GM18861 (cell line): Measurements from ENCODE around the gene IFITM2.
"Not testable (repeated sequence)": the region's sequence is repeated elsewhere in the genome, so short reads cannot be mapped to it uniquely, and the experiment has no call there.

Experiments used
- ATAC-seq: cut with Tn5 transposase; IDR thresholded peaks from one replicate; pipeline ENCODE4 v1.9.1; 2021; ENCODE audit not compliant: unreplicated experiment

The IFITM2 gene

DNA sequence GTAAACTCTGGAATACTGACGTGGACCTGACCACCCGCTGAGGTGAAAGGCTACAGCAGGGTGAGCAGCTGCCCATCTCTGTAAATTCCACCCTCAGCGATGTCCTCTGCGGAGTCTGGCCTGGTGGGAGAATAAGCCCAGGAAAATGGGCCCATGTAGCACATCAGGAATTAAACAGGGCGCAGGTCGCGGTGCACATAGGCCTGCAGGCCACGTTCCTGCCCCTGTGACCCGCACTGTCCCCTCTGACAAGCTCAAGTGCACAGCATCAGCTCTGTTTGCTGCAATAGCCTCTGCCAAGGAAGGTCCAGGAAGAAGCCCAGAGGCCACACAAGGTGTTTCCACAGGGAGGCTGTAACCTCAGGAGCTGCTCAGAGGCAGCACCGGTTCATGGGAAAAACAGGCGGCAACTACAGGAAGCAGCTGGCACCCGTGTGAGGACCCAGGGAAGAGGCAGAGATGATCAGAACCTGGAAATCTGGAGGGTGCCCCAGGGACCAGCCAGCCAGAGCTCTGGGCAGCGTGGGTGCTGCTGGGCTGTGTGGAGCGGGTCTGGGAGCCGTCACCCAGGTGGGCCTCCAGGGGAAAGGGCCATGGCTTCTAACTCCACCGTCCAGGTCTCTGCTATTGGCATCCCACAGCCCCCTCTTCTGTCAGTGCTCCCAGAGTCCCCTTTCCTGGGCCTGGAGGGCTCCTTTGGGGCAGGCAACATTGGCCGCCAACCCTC is 808 bp upstream of the IFITM2 start:
- ATAC-seq, result no peak

- not testable (repeated sequence) for ATAC-seq
Measured at GRCh38 chr11:308740-309665, 1.4 kb downstream of the IFITM2 start.

DNA sequence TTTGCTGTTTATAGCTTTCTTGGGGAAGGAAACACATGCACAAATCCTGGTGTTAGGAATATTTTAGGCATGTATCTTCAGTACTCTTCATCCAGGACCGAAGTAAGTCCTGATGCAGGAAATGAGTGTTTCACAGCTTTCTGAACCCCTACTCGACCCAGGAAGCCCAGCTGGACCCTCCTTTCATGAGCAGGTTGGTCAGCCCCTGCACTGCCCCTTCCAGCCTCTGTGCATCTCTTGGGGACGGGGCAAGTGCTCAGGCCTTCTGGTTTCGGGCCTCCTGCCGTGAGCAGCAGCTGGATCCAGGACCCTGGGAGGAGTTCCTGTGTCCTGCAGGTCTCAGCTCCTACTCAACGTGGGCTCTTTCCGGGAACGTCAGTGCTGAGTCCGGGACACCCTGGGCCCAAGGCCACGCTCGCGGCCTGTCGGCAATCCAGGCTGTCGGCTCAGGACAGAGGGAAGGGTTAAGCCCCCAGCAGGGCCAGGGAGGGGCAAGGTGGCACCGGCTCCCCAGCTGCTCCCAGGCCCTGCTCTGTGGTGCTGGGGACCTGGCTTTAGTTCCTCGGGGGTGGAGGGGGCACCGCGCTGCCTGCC is 2.5 kb downstream of the IFITM2 start:
- ATAC-seq, result not testable (repeated sequence)

- not testable (repeated sequence) for ATAC-seq
Measured at GRCh38 chr11:311013-311748, 3.6 kb downstream of the IFITM2 start.

DNA sequence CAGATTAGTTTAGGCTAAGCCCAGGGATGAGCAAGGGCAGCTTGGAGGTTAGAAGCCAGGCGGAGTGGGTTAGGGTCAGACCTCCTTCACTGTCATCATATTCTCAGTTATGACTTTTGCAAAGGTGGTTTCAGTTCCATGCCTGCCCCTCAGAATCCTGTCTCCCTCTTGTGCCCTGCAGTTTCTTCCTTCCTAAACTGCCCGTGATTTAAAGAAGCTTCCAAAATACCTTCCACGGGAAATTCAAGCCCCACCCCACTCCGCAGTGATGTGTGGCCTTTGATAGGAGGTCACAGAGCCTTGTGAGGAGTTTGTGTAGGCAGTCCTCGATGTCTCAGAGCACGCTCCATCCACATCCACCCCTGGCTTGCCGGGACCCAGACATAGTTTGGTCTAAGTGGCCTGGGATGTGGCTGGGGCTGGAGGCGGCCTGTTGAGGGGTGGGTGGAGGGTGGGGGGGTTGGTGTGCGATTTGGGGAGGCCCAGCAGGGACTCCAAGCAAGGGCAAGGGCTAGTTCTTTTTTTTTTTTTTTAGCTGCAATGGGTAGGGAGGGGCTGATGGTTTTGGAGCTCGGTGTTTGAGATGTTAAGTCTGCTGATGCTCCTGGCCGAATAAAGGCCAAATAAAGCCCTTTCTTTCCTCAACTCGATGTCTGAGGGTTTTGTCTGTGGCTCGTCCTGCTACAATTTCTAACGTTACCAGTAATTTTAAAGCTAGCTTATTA is 4.6 kb downstream of the IFITM2 start:
- no peak for ATAC-seq

- ATAC-seq, result no peak
Measured at GRCh38 chr11:313304-313786, 5.7 kb downstream of the IFITM2 start.

- peak; percentile 20 for ATAC-seq
Measured at GRCh38 chr11:313787-314553, 6.4 kb downstream of the IFITM2 start, which contains the start of gene IFITM1. TSS of gene IFITM1 (plus strand) at chr11:314040. CDS start at chr11:314171, 131 bp downstream.

DNA sequence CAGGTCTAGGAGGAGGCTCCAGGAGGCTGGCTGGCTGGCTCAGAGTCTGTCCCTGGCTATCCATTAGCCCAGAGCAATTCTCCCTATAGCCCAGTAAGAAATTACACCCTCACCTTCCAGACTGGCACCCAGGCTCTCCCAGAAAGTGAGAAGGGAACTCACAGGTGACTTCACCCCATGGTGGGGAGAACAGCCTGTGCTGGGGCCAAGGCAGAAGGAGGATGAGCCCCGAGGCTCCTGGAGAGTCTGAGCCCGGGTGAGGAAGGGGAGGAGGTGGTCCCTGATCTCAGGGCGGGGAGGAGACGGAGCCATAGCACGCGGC is 6.9 kb downstream of the IFITM2 start:
- ATAC-seq, result not testable (repeated sequence)

DNA sequence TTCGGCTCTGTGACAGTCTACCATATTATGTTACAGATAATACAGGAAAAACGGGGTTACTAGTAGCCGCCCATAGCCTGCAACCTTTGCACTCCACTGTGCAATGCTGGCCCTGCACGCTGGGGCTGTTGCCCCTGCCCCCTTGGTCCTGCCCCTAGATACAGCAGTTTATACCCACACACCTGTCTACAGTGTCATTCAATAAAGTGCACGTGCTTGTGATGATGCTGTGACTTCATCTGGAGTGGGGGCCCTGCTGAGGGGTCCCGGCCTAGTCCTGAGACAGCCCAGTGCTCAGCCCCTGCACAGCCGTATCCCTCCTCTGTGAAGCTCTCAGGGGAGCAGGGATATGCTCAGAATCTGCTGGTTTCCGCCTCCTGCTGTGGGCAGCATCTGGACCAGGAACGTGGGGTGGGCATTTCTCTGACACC is 7.5 kb downstream of the IFITM2 start:
- no peak for ATAC-seq

GRCh38 chr11:315516-315994 is 7.9 kb downstream of the IFITM2 start:
- ATAC-seq, result no peak

- ATAC-seq, result no peak
Measured at GRCh38 chr11:316031-316701, 8.6 kb downstream of the IFITM2 start.

DNA sequence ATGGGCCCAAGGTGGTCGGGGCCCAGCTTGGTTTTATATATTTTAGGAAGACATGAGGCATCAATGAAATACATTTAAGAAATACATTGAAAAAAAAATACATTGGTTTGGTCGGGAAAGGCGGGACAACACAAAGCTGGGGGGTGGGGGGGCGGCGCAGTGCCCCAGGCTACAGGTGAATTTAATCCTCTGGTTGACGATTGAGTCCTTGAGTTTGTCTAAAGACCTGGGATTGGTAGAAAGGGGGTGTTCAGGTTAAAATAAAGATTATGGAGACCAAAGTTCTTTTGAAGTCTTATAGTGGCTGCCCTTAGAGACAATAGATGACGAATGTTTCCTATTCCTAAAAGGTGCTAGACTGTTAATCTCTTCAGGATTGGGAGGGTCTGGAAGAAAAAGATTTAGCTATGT is 9.3 kb downstream of the IFITM2 start:
- ATAC-seq, result no peak

- not testable (repeated sequence) for ATAC-seq
Measured at GRCh38 chr11:317668-318404, 10.2 kb downstream of the IFITM2 start.

DNA sequence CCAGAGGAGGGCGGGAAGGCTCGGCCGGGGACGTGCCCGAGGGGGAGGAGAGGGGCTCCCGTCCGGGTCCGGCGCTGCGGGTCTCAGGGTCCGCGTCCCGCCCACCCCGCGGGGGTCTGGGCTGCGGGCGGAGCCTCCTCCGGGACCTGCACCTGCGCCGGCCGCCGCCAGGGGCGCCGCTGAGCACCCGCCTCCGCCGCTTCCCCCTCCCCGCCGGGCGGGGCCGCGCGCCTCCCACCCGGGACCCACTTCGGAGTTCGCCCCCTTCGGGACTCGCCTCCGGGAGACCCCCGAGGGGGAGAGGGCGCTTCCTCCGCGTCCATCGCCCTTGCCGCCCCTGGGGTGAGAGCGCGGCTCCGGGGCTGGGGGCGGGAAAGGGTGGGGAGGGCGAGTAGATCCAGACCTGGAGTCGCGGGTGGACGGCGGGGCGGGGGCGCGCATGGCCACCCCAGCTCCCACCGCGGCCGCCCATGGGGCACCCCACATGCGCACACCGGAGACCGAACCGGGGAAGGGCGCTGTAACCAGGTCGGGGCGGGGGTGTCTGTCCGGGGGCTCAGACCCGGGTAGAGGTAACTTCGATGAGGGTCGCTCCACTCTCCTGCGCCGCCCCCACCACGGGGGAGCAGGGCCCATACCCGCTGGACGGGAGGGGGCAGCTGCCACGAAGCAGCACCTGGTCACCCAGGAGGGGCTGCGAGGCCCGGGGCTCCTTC is 10.9 kb downstream of the IFITM2 start:
- not testable (repeated sequence) for ATAC-seq

GRCh38 chr11:319121-319887 is 11.7 kb downstream of the IFITM2 start:
- ATAC-seq, result not testable (repeated sequence)

DNA sequence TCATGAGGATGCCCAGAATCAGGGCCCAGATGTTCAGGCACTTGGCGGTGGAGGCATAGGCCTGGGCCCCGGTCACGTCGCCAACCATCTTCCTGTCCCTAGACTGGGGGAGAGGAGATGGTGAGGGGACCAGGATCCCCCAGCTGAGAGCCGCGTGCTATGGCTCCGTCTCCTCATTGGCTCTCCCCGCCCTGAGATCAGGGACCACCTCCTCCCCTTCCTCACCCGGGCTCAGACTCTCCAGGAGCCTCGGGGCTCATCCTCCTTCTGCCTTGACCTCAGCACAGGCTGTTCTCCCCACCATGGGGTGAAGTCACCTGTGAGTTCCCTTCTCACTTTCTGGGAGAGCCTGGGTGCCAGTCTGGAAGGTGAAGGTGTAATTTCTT is 12.3 kb downstream of the IFITM2 start:
- ATAC-seq, result not testable (repeated sequence)

DNA sequence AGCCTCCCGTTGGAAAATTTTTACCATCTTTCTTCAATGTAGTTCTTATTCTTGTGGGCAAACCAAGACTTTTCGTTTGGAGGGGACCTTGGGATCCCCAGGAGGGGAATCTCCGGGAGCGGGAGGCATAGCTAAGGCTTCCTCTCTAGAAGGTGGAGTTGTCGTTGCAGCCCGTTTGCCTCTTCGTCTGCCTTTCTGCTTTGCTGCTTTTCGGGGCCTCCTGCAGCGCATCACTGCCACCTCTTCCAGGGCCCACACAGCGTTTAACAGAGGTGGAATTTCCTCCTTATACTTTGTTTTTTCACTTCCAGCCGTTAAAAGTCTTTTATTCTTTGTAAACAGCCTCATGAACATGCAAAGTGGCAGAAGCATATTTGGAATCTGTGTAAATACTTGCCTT is 16.5 kb downstream of the IFITM2 start:
- ATAC-seq, result no peak
